HepG2 (cell line): ENCODE results near the gene JMJD4. TPM values are rescaled to one million over a fixed set of nuclear protein-coding genes. Genes with fewer than 3 reads are reported as not detected.

Experiments
- AGO1 ChIP-seq: fragments of 200-400 bp; formaldehyde crosslinking; IDR thresholded peaks from 2 replicates; pipeline ENCODE4 v1.6.1; 2017; ENCODE audit warnings: mild to moderate bottlenecking, low read depth, low read length, moderate library complexity; ENCODE audit not compliant: poor library complexity, severe bottlenecking
- AHR ChIP-seq: IDR thresholded peaks from 2 replicates; pipeline ENCODE4 v1.6.1; 2018; ENCODE audit warnings: missing genetic modification reagents, missing compliant biosample characterization
- AKAP8 ChIP-seq: sonication (generic); formaldehyde crosslinking; IDR thresholded peaks from 2 replicates; pipeline ENCODE4 v1.5.1; 2020; ENCODE audit warnings: mild to moderate bottlenecking, missing genetic modification reagents
- HDAC1 ChIP-seq: sonication (generic); formaldehyde crosslinking; IDR thresholded peaks from 2 replicates; pipeline ENCODE4 v1.5.1; 2020; ENCODE audit warnings: mild to moderate bottlenecking, missing genetic modification reagents
- HHEX ChIP-seq: IDR thresholded peaks from 2 replicates; pipeline ENCODE4 v1.6.1; 2016; ENCODE audit warnings: control low read depth
- HNF4A ChIP-seq: sonication (generic); formaldehyde crosslinking; IDR thresholded peaks from 2 replicates; pipeline ENCODE4 v1.4.0; 2020; ENCODE audit warnings: missing genetic modification reagents
- HOXA5 ChIP-seq: sonication (generic); formaldehyde crosslinking; IDR thresholded peaks from 2 replicates; pipeline ENCODE4 v1.4.0; 2020; ENCODE audit warnings: missing genetic modification reagents
- NFIB ChIP-seq: sonication (generic); formaldehyde crosslinking; IDR thresholded peaks from 2 replicates; pipeline ENCODE4 v1.9.0; 2021; ENCODE audit warnings: missing genetic modification reagents, mild to moderate bottlenecking, borderline replicate concordance
- PITX1 ChIP-seq: sonication (generic); formaldehyde crosslinking; IDR thresholded peaks from 2 replicates; pipeline ENCODE4 v1.5.1; 2020; ENCODE audit warnings: mild to moderate bottlenecking, missing genetic modification reagents
- POLR2G ChIP-seq: fragments of 200-400 bp; formaldehyde crosslinking; IDR thresholded peaks from 2 replicates; pipeline ENCODE4 v1.6.1; 2018; ENCODE audit warnings: mild to moderate bottlenecking, low read depth, low read length, moderate library complexity
- REL ChIP-seq: sonication (generic); formaldehyde crosslinking; conservative IDR thresholded peaks from 2 replicates; pipeline ENCODE4 v1.8.0; 2022; ENCODE audit warnings: mild to moderate bottlenecking, missing genetic modification reagents, moderate library complexity
- THYN1 ChIP-seq: sonication (generic); formaldehyde crosslinking; IDR thresholded peaks from 2 replicates; pipeline ENCODE4 v1.8.1; 2023; ENCODE audit warnings: low read depth, mild to moderate bottlenecking, moderate library complexity, missing genetic modification reagents, borderline replicate concordance
- ZBTB7A ChIP-seq: sonication (generic); formaldehyde crosslinking; IDR thresholded peaks from 2 replicates; pipeline ENCODE4 v1.8.0; 2022; ENCODE audit warnings: mild to moderate bottlenecking, missing genetic modification reagents
- ZFX ChIP-seq: sonication (generic); formaldehyde crosslinking; IDR thresholded peaks from 2 replicates; pipeline ENCODE4 v1.4.0; 2020; ENCODE audit warnings: mild to moderate bottlenecking, low read depth, missing genetic modification reagents, moderate library complexity
- ZNF124 ChIP-seq: sonication (generic); formaldehyde crosslinking; IDR thresholded peaks from 2 replicates; pipeline ENCODE4 v1.4.0; 2020; ENCODE audit warnings: missing genetic modification reagents
- ZNF251 ChIP-seq: sonication (generic); formaldehyde crosslinking; IDR thresholded peaks from 2 replicates; pipeline ENCODE4 v1.9.0; 2021; ENCODE audit warnings: mild to moderate bottlenecking, missing genetic modification reagents
- ZNF260 ChIP-seq: sonication (generic); formaldehyde crosslinking; IDR thresholded peaks from 2 replicates; pipeline ENCODE4 v1.4.0; 2020; ENCODE audit warnings: missing genetic modification reagents, low read depth, mild to moderate bottlenecking, borderline replicate concordance
- ZSCAN29 ChIP-seq: sonication (generic); formaldehyde crosslinking; conservative IDR thresholded peaks from 2 replicates; pipeline ENCODE4 v1.4.0; 2020; ENCODE audit warnings: mild to moderate bottlenecking, missing genetic modification reagents
- polyA plus RNA-seq, 8 experiments: library from polyadenylated mRNA; depleted of rRNA in 3 of 8; stranded (reverse) in 7 of 8; unstranded in 1 of 8; fragments of >200 nt; fragmentation: Illumina TruSeq in 4 of 8; extraction: Trizol in 4 of 8; gene quantifications; 2 replicates each; pipeline versions ENCODE4 v1.2.1 to v1.2.3, GENCODE V29; 2011 to 2016; ENCODE audit warnings: low read depth in 4 of 8, missing spikeins in 1 of 8, mixed read lengths in 1 of 8; ENCODE audit not compliant: insufficient read depth in 1 of 8
- total RNA-seq, 5 experiments: library from RNA; depleted of rRNA; stranded (reverse); fragments of >200 nt; fragmentation: Illumina TruSeq; extraction: Trizol; gene quantifications; 2 replicates each; pipeline ENCODE4 v1.2.3, GENCODE V29; 2016; ENCODE audit warnings: low read depth in 1 of 5
- TF ChIP-seq, protein P1 (sequence below): sonication (generic); formaldehyde crosslinking; IDR thresholded peaks from 2 replicates; pipeline ENCODE4 v1.8.1; 2022; ENCODE audit warnings: low read depth, mild to moderate bottlenecking, missing genetic modification reagents
- TF ChIP-seq, protein P2 (sequence below): sonication (generic); formaldehyde crosslinking; IDR thresholded peaks from 2 replicates; pipeline ENCODE4 v1.4.0; 2020; ENCODE audit warnings: mild to moderate bottlenecking, missing genetic modification reagents
- TF ChIP-seq, protein P3 (sequence below): sonication (generic); formaldehyde crosslinking; IDR thresholded peaks from 2 replicates; pipeline ENCODE4 v1.4.0; 2020; ENCODE audit warnings: missing genetic modification reagents, borderline replicate concordance
- TF ChIP-seq, protein P4 (sequence below): sonication (generic); IDR thresholded peaks from 2 replicates; pipeline ENCODE4 v1.6.1; 2016; ENCODE audit warnings: low read depth, borderline replicate concordance

JMJD4 gene
- total and polyA plus RNA-seq, 2 of the 13 experiments (the other 11 are each of a cell fraction or from before 2014, with no cell fraction given) = 10.2 to 29.0 TPM

DNA sequence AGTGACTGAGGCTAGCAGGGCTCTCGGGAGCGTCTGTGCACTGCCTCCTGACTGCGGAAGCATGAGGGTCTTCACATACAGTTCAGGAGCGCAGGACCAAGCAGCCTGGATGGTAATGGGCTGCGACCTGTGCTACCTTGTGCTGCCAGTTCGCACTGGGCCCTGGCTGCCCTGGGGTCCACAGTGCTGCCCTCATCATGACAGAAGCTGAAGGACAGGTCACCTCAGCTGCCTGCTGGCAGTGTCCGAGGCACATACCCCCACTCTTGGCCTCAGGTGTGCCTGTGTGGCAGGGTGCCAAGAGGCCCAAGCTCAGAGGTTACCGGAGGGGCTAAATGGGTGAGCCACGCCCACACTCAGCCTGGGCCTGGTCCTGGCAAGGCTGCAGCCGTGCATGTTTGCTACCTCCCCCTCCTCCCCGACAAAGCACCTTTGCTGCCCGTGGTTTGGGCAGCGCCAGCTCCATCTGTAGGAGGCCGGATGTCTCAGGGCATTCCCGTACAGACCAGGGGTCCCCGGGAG lies 4.4 kb downstream of the JMJD4 start (continued):
- TF ChIP-seq, protein P1, sequence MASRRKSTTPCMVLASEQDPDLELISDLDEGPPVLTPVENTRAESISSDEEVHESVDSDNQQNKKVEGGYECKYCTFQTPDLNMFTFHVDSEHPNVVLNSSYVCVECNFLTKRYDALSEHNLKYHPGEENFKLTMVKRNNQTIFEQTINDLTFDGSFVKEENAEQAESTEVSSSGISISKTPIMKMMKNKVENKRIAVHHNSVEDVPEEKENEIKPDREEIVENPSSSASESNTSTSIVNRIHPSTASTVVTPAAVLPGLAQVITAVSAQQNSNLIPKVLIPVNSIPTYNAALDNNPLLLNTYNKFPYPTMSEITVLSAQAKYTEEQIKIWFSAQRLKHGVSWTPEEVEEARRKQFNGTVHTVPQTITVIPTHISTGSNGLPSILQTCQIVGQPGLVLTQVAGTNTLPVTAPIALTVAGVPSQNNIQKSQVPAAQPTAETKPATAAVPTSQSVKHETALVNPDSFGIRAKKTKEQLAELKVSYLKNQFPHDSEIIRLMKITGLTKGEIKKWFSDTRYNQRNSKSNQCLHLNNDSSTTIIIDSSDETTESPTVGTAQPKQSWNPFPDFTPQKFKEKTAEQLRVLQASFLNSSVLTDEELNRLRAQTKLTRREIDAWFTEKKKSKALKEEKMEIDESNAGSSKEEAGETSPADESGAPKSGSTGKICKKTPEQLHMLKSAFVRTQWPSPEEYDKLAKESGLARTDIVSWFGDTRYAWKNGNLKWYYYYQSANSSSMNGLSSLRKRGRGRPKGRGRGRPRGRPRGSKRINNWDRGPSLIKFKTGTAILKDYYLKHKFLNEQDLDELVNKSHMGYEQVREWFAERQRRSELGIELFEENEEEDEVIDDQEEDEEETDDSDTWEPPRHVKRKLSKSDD (CRISPR knock-in tag) = peak; percentile 23; the same call in 1 of the 2 replicates
- TF ChIP-seq HHEX (CRISPR knock-in tag) (no peak), AHR (CRISPR knock-in tag) (no peak), ZSCAN29 (0 out of 2 replicates have a peak, but pooled peaks have one; percentile 32), ZNF124 (CRISPR knock-in tag) (0 out of 2 replicates have a peak, but pooled peaks have one; percentile 47), THYN1 (CRISPR knock-in tag) (no peak), AGO1 (peak; percentile 85), ZNF260 (CRISPR knock-in tag) (no peak), HDAC1 (0 out of 2 replicates have a peak, but pooled peaks have one; percentile 36), HOXA5 (CRISPR knock-in tag) (no peak), AKAP8 (CRISPR knock-in tag) (peak; percentile 82; the same call in 1 of the 2 replicates), HNF4A (CRISPR knock-in tag) (peak; percentile 35; the same call in 1 of the 2 replicates), REL (CRISPR knock-in tag) (no peak), ZNF251 (CRISPR knock-in tag) (no peak), ZFX (CRISPR knock-in tag) (peak; percentile 46; the same call in 1 of the 2 replicates), ZBTB7A (CRISPR knock-in tag) (peak; percentile 62; the same call in 1 of the 2 replicates), POLR2G (peak; percentile 2; the same call in 1 of the 2 replicates), NFIB (CRISPR knock-in tag) (peak; percentile 92; the same call in 1 of the 2 replicates), PITX1 (CRISPR knock-in tag) (peak; percentile 35; the same call in 1 of the 2 replicates)
- TF ChIP-seq, protein P2, sequence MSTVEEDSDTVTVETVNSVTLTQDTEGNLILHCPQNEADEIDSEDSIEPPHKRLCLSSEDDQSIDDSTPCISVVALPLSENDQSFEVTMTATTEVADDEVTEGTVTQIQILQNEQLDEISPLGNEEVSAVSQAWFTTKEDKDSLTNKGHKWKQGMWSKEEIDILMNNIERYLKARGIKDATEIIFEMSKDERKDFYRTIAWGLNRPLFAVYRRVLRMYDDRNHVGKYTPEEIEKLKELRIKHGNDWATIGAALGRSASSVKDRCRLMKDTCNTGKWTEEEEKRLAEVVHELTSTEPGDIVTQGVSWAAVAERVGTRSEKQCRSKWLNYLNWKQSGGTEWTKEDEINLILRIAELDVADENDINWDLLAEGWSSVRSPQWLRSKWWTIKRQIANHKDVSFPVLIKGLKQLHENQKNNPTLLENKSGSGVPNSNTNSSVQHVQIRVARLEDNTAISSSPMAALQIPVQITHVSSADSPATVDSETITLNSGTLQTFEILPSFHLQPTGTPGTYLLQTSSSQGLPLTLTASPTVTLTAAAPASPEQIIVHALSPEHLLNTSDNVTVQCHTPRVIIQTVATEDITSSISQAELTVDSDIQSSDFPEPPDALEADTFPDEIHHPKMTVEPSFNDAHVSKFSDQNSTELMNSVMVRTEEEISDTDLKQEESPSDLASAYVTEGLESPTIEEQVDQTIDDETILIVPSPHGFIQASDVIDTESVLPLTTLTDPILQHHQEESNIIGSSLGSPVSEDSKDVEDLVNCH (CRISPR knock-in tag) = no peak
- TF ChIP-seq, protein P3, sequence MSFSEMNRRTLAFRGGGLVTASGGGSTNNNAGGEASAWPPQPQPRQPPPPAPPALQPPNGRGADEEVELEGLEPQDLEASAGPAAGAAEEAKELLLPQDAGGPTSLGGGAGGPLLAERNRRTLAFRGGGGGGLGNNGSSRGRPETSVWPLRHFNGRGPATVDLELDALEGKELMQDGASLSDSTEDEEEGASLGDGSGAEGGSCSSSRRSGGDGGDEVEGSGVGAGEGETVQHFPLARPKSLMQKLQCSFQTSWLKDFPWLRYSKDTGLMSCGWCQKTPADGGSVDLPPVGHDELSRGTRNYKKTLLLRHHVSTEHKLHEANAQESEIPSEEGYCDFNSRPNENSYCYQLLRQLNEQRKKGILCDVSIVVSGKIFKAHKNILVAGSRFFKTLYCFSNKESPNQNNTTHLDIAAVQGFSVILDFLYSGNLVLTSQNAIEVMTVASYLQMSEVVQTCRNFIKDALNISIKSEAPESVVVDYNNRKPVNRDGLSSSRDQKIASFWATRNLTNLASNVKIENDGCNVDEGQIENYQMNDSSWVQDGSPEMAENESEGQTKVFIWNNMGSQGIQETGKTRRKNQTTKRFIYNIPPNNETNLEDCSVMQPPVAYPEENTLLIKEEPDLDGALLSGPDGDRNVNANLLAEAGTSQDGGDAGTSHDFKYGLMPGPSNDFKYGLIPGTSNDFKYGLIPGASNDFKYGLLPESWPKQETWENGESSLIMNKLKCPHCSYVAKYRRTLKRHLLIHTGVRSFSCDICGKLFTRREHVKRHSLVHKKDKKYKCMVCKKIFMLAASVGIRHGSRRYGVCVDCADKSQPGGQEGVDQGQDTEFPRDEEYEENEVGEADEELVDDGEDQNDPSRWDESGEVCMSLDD (CRISPR knock-in tag) = no peak
- TF ChIP-seq, protein P4, sequence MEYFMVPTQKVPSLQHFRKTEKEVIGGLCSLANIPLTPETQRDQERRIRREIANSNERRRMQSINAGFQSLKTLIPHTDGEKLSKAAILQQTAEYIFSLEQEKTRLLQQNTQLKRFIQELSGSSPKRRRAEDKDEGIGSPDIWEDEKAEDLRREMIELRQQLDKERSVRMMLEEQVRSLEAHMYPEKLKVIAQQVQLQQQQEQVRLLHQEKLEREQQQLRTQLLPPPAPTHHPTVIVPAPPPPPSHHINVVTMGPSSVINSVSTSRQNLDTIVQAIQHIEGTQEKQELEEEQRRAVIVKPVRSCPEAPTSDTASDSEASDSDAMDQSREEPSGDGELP = peak; percentile 25; the same call in 1 of the 2 replicates
